HEK293T (cell line): ENCODE results near the gene BUB1B.

Experiments used
- CTCF ChIA-PET: fragments of 350-600 bp; formaldehyde crosslinking; extraction: SDS; loops from one replicate; lab custom pipeline; 2021; ENCODE audit warnings: antibody characterized with exemption, inconsistent platforms; lab: Yijun Ruan, JAX
- POLR2A ChIA-PET: fragments of 350-600 bp; formaldehyde crosslinking; extraction: SDS; loops from one replicate; lab custom pipeline; 2020; ENCODE audit warnings: antibody characterized with exemption, inconsistent platforms; lab: Yijun Ruan, JAX
- DNase-seq: peaks from one replicate; pipeline ENCODE4 v3.0.0; 2012; ENCODE audit warnings: mixed read lengths; ENCODE audit errors: extremely low spot score
- ARNT ChIP-seq: fragments of 450-650 bp; IDR thresholded peaks from 2 replicates; pipeline ENCODE4 v1.6.1; 2017; ENCODE audit warnings: mild to moderate bottlenecking
- BHLHE40 ChIP-seq: fragments of 450-650 bp; IDR thresholded peaks from 2 replicates; pipeline ENCODE4 v1.6.1; 2016; ENCODE audit warnings: mild to moderate bottlenecking, moderate library complexity, borderline replicate concordance
- CTBP1 ChIP-seq: fragments of 450-650 bp; IDR thresholded peaks from 2 replicates; pipeline ENCODE4 v1.6.1; 2016; ENCODE audit warnings: borderline replicate concordance
- ELF4 ChIP-seq: fragments of 450-650 bp; IDR thresholded peaks from 2 replicates; pipeline ENCODE4 v1.6.1; 2017; ENCODE audit warnings: antibody characterized with exemption
- FOXA1 ChIP-seq: fragments of 450-650 bp; IDR thresholded peaks from 2 replicates; pipeline ENCODE4 v1.6.1; 2016; ENCODE audit warnings: mild to moderate bottlenecking
- FOXK2 ChIP-seq: fragments of 450-650 bp; IDR thresholded peaks from 2 replicates; pipeline ENCODE4 v1.6.1; 2016; ENCODE audit warnings: mild to moderate bottlenecking
- FOXM1 ChIP-seq: fragments of 450-650 bp; IDR thresholded peaks from 2 replicates; pipeline ENCODE4 v1.6.1; 2017; ENCODE audit warnings: mild to moderate bottlenecking, borderline replicate concordance
- HDGF ChIP-seq: fragments of 450-650 bp; IDR thresholded peaks from 2 replicates; pipeline ENCODE4 v1.6.1; 2017; ENCODE audit warnings: antibody characterized with exemption, borderline replicate concordance
- L3MBTL2 ChIP-seq: fragments of 450-650 bp; conservative IDR thresholded peaks from 2 replicates; pipeline ENCODE4 v1.6.1; 2016; ENCODE audit warnings: mild to moderate bottlenecking
- LEF1 ChIP-seq: fragments of 450-650 bp; IDR thresholded peaks from 2 replicates; pipeline ENCODE4 v1.6.1; 2017; ENCODE audit warnings: mild to moderate bottlenecking, borderline replicate concordance
- NFRKB ChIP-seq: fragments of 450-650 bp; IDR thresholded peaks from 2 replicates; pipeline ENCODE4 v1.6.1; 2016; ENCODE audit warnings: mild to moderate bottlenecking, moderate library complexity
- PKNOX1 ChIP-seq: fragments of 450-650 bp; IDR thresholded peaks from 2 replicates; pipeline ENCODE4 v1.6.1; 2016
- SP1 ChIP-seq: fragments of 450-650 bp; IDR thresholded peaks from 2 replicates; pipeline ENCODE4 v1.6.1; 2017
- SUZ12 ChIP-seq: fragments of 450-650 bp; IDR thresholded peaks from 2 replicates; pipeline ENCODE4 v1.6.1; 2016; ENCODE audit warnings: mild to moderate bottlenecking
- TARDBP ChIP-seq: fragments of 450-650 bp; IDR thresholded peaks from 2 replicates; pipeline ENCODE4 v1.6.1; 2016
- ZNF384 ChIP-seq: fragments of 450-650 bp; IDR thresholded peaks from 2 replicates; pipeline ENCODE4 v1.6.1; 2016

Gene BUB1B

GRCh38 chr15:40183636-40184463 lies 23.0 kb downstream of the BUB1B start:
- no peak for TF ChIP-seq ELF4
- no peak for TF ChIP-seq BHLHE40
- no peak for TF ChIP-seq CTBP1
- TF ChIP-seq HDGF: no peak
- POLR2A ChIA-PET: no interaction called here
- CTCF ChIA-PET: interaction anchor here (0.7 to 0.9 kb wide), 2 partner anchors 33 to 92 kb away, joined by 3 to 5 read pairs; no protein-coding TSS in a partner anchor
- DNase-seq: no peak

GRCh38 chr15:40190591-40190990 lies 29.7 kb downstream of the BUB1B start:
- no peak for DNase-seq
- TF ChIP-seq ELF4: no peak
- no peak for TF ChIP-seq L3MBTL2
- TF ChIP-seq SP1: no peak
- no peak for TF ChIP-seq SUZ12
- TF ChIP-seq TARDBP: no peak
- no peak for TF ChIP-seq NFRKB
- TF ChIP-seq HDGF: no peak
- no peak for TF ChIP-seq FOXA1
- TF ChIP-seq FOXM1: no peak
- no peak for TF ChIP-seq ZNF384
- TF ChIP-seq BHLHE40: no peak
- TF ChIP-seq LEF1: no peak
- no peak for TF ChIP-seq PKNOX1
- no peak for TF ChIP-seq FOXK2
- TF ChIP-seq CTBP1: no peak
- no peak for TF ChIP-seq ARNT
- POLR2A ChIA-PET: no interaction called here
- CTCF ChIA-PET: no interaction called here

- POLR2A ChIA-PET: no interaction called here
- CTCF ChIA-PET: interaction anchor here (0.7 kb wide), 1 partner anchor 52 kb away, joined by 3 read pairs; no protein-coding TSS in a partner anchor
- TF ChIP-seq NFRKB: no peak
- TF ChIP-seq TARDBP: no peak
- TF ChIP-seq SP1: no peak
- TF ChIP-seq BHLHE40: no peak
- TF ChIP-seq HDGF: no peak
- no peak for TF ChIP-seq FOXK2
- no peak for TF ChIP-seq LEF1
- no peak for TF ChIP-seq SUZ12
- no peak for TF ChIP-seq CTBP1
- no peak for TF ChIP-seq L3MBTL2
- TF ChIP-seq ARNT: no peak
- no peak for TF ChIP-seq FOXA1
- no peak for TF ChIP-seq ZNF384
- no peak for TF ChIP-seq FOXM1
- DNase-seq: no peak
These were observed 32.1 kb downstream of the BUB1B start for GRCh38 chr15:40192942-40193341.

- POLR2A ChIA-PET: no interaction called here
- TF ChIP-seq LEF1 (no peak), ZNF384 (no peak)
- DNase-seq: no peak
- CTCF ChIA-PET: no interaction called here
These were observed 36.6 kb downstream of the BUB1B start for GRCh38 chr15:40197434-40197833.

GRCh38 chr15:40198355-40199085 lies 37.7 kb downstream of the BUB1B start:
- DNase-seq: no peak
- POLR2A ChIA-PET: no interaction called here
- CTCF ChIA-PET: no interaction called here
- no peak for TF ChIP-seq SP1
- no peak for TF ChIP-seq TARDBP
- TF ChIP-seq HDGF: no peak
- no peak for TF ChIP-seq NFRKB
- no peak for TF ChIP-seq CTBP1
- TF ChIP-seq FOXK2: no peak
- no peak for TF ChIP-seq L3MBTL2
- TF ChIP-seq ARNT: no peak
- no peak for TF ChIP-seq LEF1
- TF ChIP-seq FOXA1: no peak
- no peak for TF ChIP-seq SUZ12
- TF ChIP-seq FOXM1: no peak
- no peak for TF ChIP-seq ELF4
- TF ChIP-seq ZNF384: no peak
- TF ChIP-seq BHLHE40: no peak

GRCh38 chr15:40204100-40204499 lies 43.2 kb downstream of the BUB1B start:
- POLR2A ChIA-PET: no interaction called here
- CTCF ChIA-PET: interaction anchor here (1.1 kb wide), 1 partner anchor 71 kb away, joined by 3 read pairs; no protein-coding TSS in a partner anchor
- DNase-seq: no peak
- no peak for TF ChIP-seq ZNF384
- no peak for TF ChIP-seq BHLHE40
- no peak for TF ChIP-seq TARDBP
- no peak for TF ChIP-seq FOXK2
- TF ChIP-seq FOXM1: no peak
- no peak for TF ChIP-seq ELF4
- no peak for TF ChIP-seq L3MBTL2

GRCh38 chr15:40217166-40217824 lies 56.4 kb downstream of the BUB1B start:
- TF ChIP-seq ZNF384 (peak; percentile 88), FOXK2 (no peak)
- POLR2A ChIA-PET: no interaction called here
- DNase-seq: peak; percentile 58
- CTCF ChIA-PET: interaction anchor here (0.7 to 5.0 kb wide), 21 partner anchors 9 to 184 kb away, joined by 3 to 56 read pairs (median 4); partner anchors contain the start of gene PAK6
